H1 (cell line): ENCODE measurements around the gene PPP2R3B. TPM values are rescaled to one million over a fixed set of nuclear protein-coding genes. Genes with fewer than 3 reads are reported as not detected.

ENCODE experiments used
- CBX5 ChIP-seq: fragments of 300-800, 300-1000 bp; sonication (generic); IDR thresholded peaks from 2 replicates; pipeline ENCODE4 v1.7.1; 2016; ENCODE audit warnings: antibody characterized with exemption, low read length, low read depth
- CTCF ChIP-seq, 3 experiments: IDR thresholded peaks; 1 replicate in 2 of 3; 2 replicates in 1 of 3; pipeline versions ENCODE4 v1.5.1 to v1.6.1; 2011; ENCODE audit warnings: low read length in 3 of 3, mild to moderate bottlenecking in 3 of 3, inconsistent platforms in 2 of 3, low read depth in 1 of 3, moderate library complexity in 1 of 3; ENCODE audit not compliant: insufficient read depth in 1 of 3; ENCODE audit errors: control extremely low read depth in 1 of 3
- GABPA ChIP-seq: IDR thresholded peaks from 2 replicates; pipeline ENCODE4 v1.6.1; 2011; ENCODE audit warnings: mild to moderate bottlenecking, low read length, moderate library complexity, borderline replicate concordance; ENCODE audit not compliant: insufficient read depth
- KDM5A ChIP-seq: fragments of 200-600 bp; IDR thresholded peaks from 2 replicates; pipeline ENCODE4 v1.7.1; 2012; ENCODE audit warnings: mild to moderate bottlenecking, low read length, inconsistent platforms, mixed read lengths
- POLR2A ChIP-seq, 2 experiments: IDR thresholded peaks; 1 replicate in 1 of 2; 2 replicates in 1 of 2; pipeline ENCODE4 v1.6.1; 2011; ENCODE audit warnings: low read depth in 2 of 2, low read length in 2 of 2, mild to moderate bottlenecking in 2 of 2; ENCODE audit errors: control extremely low read depth in 1 of 2
- RFX5 ChIP-seq: IDR thresholded peaks from 2 replicates; pipeline ENCODE4 v1.6.1; 2011; ENCODE audit warnings: low read depth, low read length, improper control_type of control experiment, borderline replicate concordance
- RNF2 ChIP-seq: fragments of 200-900, 300-1000 bp; sonication (generic); IDR thresholded peaks from 2 replicates; pipeline ENCODE4 v1.7.1; 2016; ENCODE audit warnings: borderline replicate concordance, low read depth, mild to moderate bottlenecking, antibody characterized with exemption, low read length; ENCODE audit not compliant: poor library complexity, severe bottlenecking; ENCODE audit errors: missing control alignments
- SP2 ChIP-seq: IDR thresholded peaks from 2 replicates; pipeline ENCODE4 v1.6.1; 2012; ENCODE audit warnings: mild to moderate bottlenecking, low read length, inconsistent platforms
- SRF ChIP-seq: IDR thresholded peaks from 2 replicates; pipeline ENCODE4 v1.6.1; 2011; ENCODE audit warnings: mild to moderate bottlenecking, low read depth, low read length, moderate library complexity
- ZNF274 ChIP-seq: IDR thresholded peaks from 2 replicates; pipeline ENCODE4 v1.7.0; 2012; ENCODE audit warnings: low read length, borderline replicate concordance; ENCODE audit errors: extremely low read depth
- polyA plus RNA-seq, 7 experiments: library from polyadenylated mRNA; depleted of rRNA in 3 of 7; stranded (reverse) in 5 of 7; unstranded in 2 of 7; fragments of >200 nt in 5 of 7; fragments of 200-250 nt in 2 of 7; gene quantifications; 1 replicate in 5 of 7; 2 replicates in 1 of 7; 4 replicates in 1 of 7; pipeline versions ENCODE4 v1.2.1 to v1.2.3, GENCODE V29; 2011 to 2013; ENCODE audit warnings: missing spikeins in 2 of 7, mixed read lengths in 2 of 7
- total RNA-seq: library from RNA; stranded (reverse); fragmentation: NEBNext Ultra II Directional; extraction: Animal tissue kit (Norgen Biotek cat#: 25700); gene quantifications from 2 replicates; pipeline ENCODE4 v1.2.1, GENCODE V29; 2021

PPP2R3B gene
- total and polyA plus RNA-seq, 2 of the 8 experiments (the other 6 are each of a cell fraction or from before 2014, with no cell fraction given): 47.6 to 86.7 TPM

- TF ChIP-seq RNF2 (no peak), GABPA (0 out of 2 replicates have a peak, but pooled peaks have one; percentile 20), CTCF (IDR thresholded peaks at IDR 0.05; ENCODE audit: control extremely low read depth in 1 of 3, insufficient read depth in 1 of 3, low read depth in 1 of 3, low read length in 3 of 3) (peak in 2 of 3 experiments; percentile 26 to 34; a peak in 3 of 4 replicates), SRF (no peak), CBX5 (no peak), POLR2A (IDR thresholded peaks at IDR 0.05; ENCODE audit: control extremely low read depth in 1 of 2, low read depth in 2 of 2, low read length in 2 of 2) (no peak), SP2 (no peak), KDM5A (no peak), RFX5 (no peak), ZNF274 (no peak)
Measured at GRCh38 chrX:350148-350533, 36.6 kb downstream of the PPP2R3B start (continued).
